Mesenteric fat pad (tissue), 1 donor: ENCODE data around the gene TDRD15. TPM values are rescaled to one million over a fixed set of nuclear protein-coding genes. Genes with fewer than 3 reads are reported as not detected.
"Not testable (repeated sequence)": the region's sequence is repeated elsewhere in the genome, so short reads cannot be mapped to it uniquely, and the experiment has no call there.

ENCODE experiments used
- DNase-seq: peaks from one replicate; pipeline ENCODE4 v3.0.0-alpha.2; 2020; ENCODE audit warnings: low spot score
- total RNA-seq: library from RNA; stranded (reverse); fragmentation: NEBNext Ultra II Directional; extraction: Animal tissue kit (Norgen Biotek cat#: 25700); gene quantifications from one replicate; pipeline ENCODE4 v1.2.1, GENCODE V29; 2021
- donor health status: DM: yes; HTN: yes; CAD: no.

Gene TDRD15
- total RNA-seq, 1 donor from 2014 or later, result 0.06 TPM

GRCh38 chr2:21142149-21142548 lies 18.4 kb downstream of the TDRD15 start:
- DNase-seq, result no peak

- no peak for DNase-seq
These were observed 22.9 kb downstream of the TDRD15 start for GRCh38 chr2:21146638-21147037.

GRCh38 chr2:21148718-21149117 lies 24.9 kb downstream of the TDRD15 start:
- no peak for DNase-seq

GRCh38 chr2:21151234-21151633 lies 27.5 kb downstream of the TDRD15 start:
- not testable (repeated sequence) for DNase-seq

- no peak for DNase-seq
These were observed 31.8 kb downstream of the TDRD15 start for GRCh38 chr2:21155365-21156136.

GRCh38 chr2:21161122-21161521 lies 37.4 kb downstream of the TDRD15 start:
- DNase-seq, result peak; percentile 77

- no peak for DNase-seq
These were observed 38.3 kb downstream of the TDRD15 start for GRCh38 chr2:21161832-21162614.

GRCh38 chr2:21162615-21162878 lies 38.8 kb downstream of the TDRD15 start:
- peak; percentile 83 for DNase-seq

GRCh38 chr2:21163213-21163612 lies 39.4 kb downstream of the TDRD15 start:
- peak; percentile 81 for DNase-seq

GRCh38 chr2:21165350-21165749 lies 41.6 kb downstream of the TDRD15 start:
- DNase-seq, result no peak

- no peak for DNase-seq
These were observed 52.3 kb downstream of the TDRD15 start for GRCh38 chr2:21175895-21176646.

- no peak for DNase-seq
These were observed 58.2 kb downstream of the TDRD15 start for GRCh38 chr2:21181957-21182356.

- DNase-seq, result no peak
These were observed 59.5 kb downstream of the TDRD15 start for GRCh38 chr2:21183306-21183705.

GRCh38 chr2:21183726-21184125 lies 60.0 kb downstream of the TDRD15 start:
- no peak for DNase-seq

- DNase-seq, result no peak
These were observed 67.8 kb downstream of the TDRD15 start for GRCh38 chr2:21191535-21191934.

Other genes with a start within 250 kb of the TDRD15 start
- gene APOB, start 79.9 kb upstream of the TDRD15 start, total RNA-seq, result 8.5 TPM